H9 (cell line): ENCODE measurements around the gene GPR155. TPM values are rescaled to one million over a fixed set of nuclear protein-coding genes. Genes with fewer than 3 reads are reported as not detected.

Experiments
- DNase-seq: peaks from one replicate; pipeline ENCODE4 v3.0.0-alpha.2; 2017
- H2AFZ ChIP-seq: one replicate; pipeline ENCODE4 v1.6.1; 2013; ENCODE audit warnings: mild to moderate bottlenecking, low read length, control low read depth, moderate library complexity
- H2AK5ac ChIP-seq: 2 replicates; pipeline ENCODE4 v1.6.1; 2013; ENCODE audit warnings: low read length, control low read depth, mixed read lengths; ENCODE audit not compliant: insufficient read length
- H2BK120ac ChIP-seq: one replicate; pipeline ENCODE4 v1.6.1; 2013; ENCODE audit warnings: low read depth, mild to moderate bottlenecking, low read length, control low read depth, inconsistent platforms; ENCODE audit not compliant: poor library complexity, severe bottlenecking
- H2BK12ac ChIP-seq: 2 replicates; pipeline ENCODE4 v1.6.1; 2013; ENCODE audit warnings: low read length, control low read depth, mixed read lengths, low read depth; ENCODE audit not compliant: insufficient read length
- H2BK15ac ChIP-seq: 2 replicates; pipeline ENCODE4 v1.6.1; 2013; ENCODE audit warnings: low read depth, low read length, control low read depth
- H2BK20ac ChIP-seq: one replicate; pipeline ENCODE4 v1.6.1; 2013; ENCODE audit warnings: low read depth, mild to moderate bottlenecking, low read length, control low read depth, inconsistent platforms; ENCODE audit not compliant: poor library complexity, severe bottlenecking
- H2BK5ac ChIP-seq: 2 replicates; pipeline ENCODE4 v1.6.1; 2013; ENCODE audit warnings: low read length, control low read depth, mixed read lengths; ENCODE audit not compliant: insufficient read length
- H3K14ac ChIP-seq: 2 replicates; pipeline ENCODE4 v1.6.1; 2013; ENCODE audit warnings: low read length, control low read depth; ENCODE audit not compliant: insufficient read depth
- H3K18ac ChIP-seq: 2 replicates; pipeline ENCODE4 v1.6.1; 2013; ENCODE audit warnings: low read depth, mild to moderate bottlenecking, mixed read lengths, low read length, control low read depth; ENCODE audit not compliant: insufficient read length
- H3K23ac ChIP-seq: 2 replicates; pipeline ENCODE4 v1.6.1; 2013; ENCODE audit warnings: low read length, control low read depth, mixed read lengths, low read depth; ENCODE audit not compliant: insufficient read length
- H3K23me2 ChIP-seq: 2 replicates; pipeline ENCODE4 v1.6.1; 2013; ENCODE audit warnings: low read depth, mild to moderate bottlenecking, mixed read lengths, low read length, control low read depth; ENCODE audit not compliant: insufficient read length, poor library complexity, severe bottlenecking
- H3K27ac ChIP-seq: 2 replicates; pipeline ENCODE4 v1.5.1; 2013; ENCODE audit warnings: low read length, control low read depth, mixed read lengths, low read depth; ENCODE audit not compliant: insufficient read length
- H3K27me3 ChIP-seq: 2 replicates; pipeline ENCODE4 v1.6.1; 2013; ENCODE audit warnings: low read length, control low read depth, inconsistent platforms; ENCODE audit not compliant: insufficient read depth
- H3K4ac ChIP-seq: 2 replicates; pipeline ENCODE4 v1.6.1; 2013; ENCODE audit warnings: low read depth, mild to moderate bottlenecking, control low read depth, inconsistent platforms, low read length, moderate library complexity
- H3K4me1 ChIP-seq: 2 replicates; pipeline ENCODE4 v1.6.1; 2013; ENCODE audit warnings: low read length, control low read depth, inconsistent platforms; ENCODE audit not compliant: insufficient read depth
- H3K4me2 ChIP-seq: 2 replicates; pipeline ENCODE4 v1.6.1; 2013; ENCODE audit warnings: low read length, control low read depth, mixed read lengths; ENCODE audit not compliant: insufficient read length, insufficient read depth
- H3K56ac ChIP-seq: 2 replicates; pipeline ENCODE4 v1.6.1; 2013; ENCODE audit warnings: low read depth, mild to moderate bottlenecking, mixed read lengths, low read length, control low read depth; ENCODE audit not compliant: insufficient read length
- H3K79me1 ChIP-seq: 2 replicates; pipeline ENCODE4 v1.6.1; 2013; ENCODE audit warnings: low read depth, mild to moderate bottlenecking, moderate library complexity, low read length, control low read depth, inconsistent platforms; ENCODE audit not compliant: insufficient read depth, poor library complexity, severe bottlenecking
- H3K79me2 ChIP-seq: 2 replicates; pipeline ENCODE4 v1.6.1; 2013; ENCODE audit warnings: low read length, control low read depth, inconsistent platforms; ENCODE audit not compliant: insufficient read depth
- H3K9ac ChIP-seq: 2 replicates; pipeline ENCODE4 v1.6.1; 2013; ENCODE audit warnings: low read length, control low read depth, mixed read lengths; ENCODE audit not compliant: insufficient read length; ENCODE audit errors: extremely low read depth
- H3K9me3 ChIP-seq: one replicate; pipeline ENCODE4 v1.6.1; 2013; ENCODE audit warnings: low read depth, low read length, inconsistent platforms; ENCODE audit not compliant: control insufficient read depth
- H3T11ph ChIP-seq: one replicate; pipeline ENCODE4 v1.6.1; 2013; ENCODE audit warnings: mild to moderate bottlenecking, low read length, control low read depth, inconsistent platforms
- H4K20me1 ChIP-seq: one replicate; pipeline ENCODE4 v1.6.1; 2013; ENCODE audit not compliant: control insufficient read depth, insufficient read length, insufficient read depth
- H4K5ac ChIP-seq: 2 replicates; pipeline ENCODE4 v1.6.1; 2013; ENCODE audit warnings: low read depth, mild to moderate bottlenecking, mixed read lengths, low read length, control low read depth; ENCODE audit not compliant: insufficient read length
- H4K8ac ChIP-seq: replicated peaks from 2 replicates; pipeline ENCODE4 v1.6.1; 2013; ENCODE audit warnings: low read length, control low read depth, mixed read lengths, low read depth; ENCODE audit not compliant: insufficient read length
- H4K91ac ChIP-seq: 2 replicates; pipeline ENCODE4 v1.6.1; 2013; ENCODE audit warnings: low read depth, mild to moderate bottlenecking, moderate library complexity, mixed read lengths, low read length, control low read depth; ENCODE audit not compliant: insufficient read length
- H3K27ac Mint-ChIP-seq, 3 experiments: 2 replicates in 2 of 3; 3 replicates in 1 of 3; pipeline ENCODE4 v1.8.0; 2020 to 2021; ENCODE audit warnings: mixed read lengths in 3 of 3, mild to moderate bottlenecking in 1 of 3, moderate library complexity in 1 of 3
- H3K27me3 Mint-ChIP-seq: 2 replicates; pipeline ENCODE4 v1.8.0; 2021; ENCODE audit warnings: low read depth, mild to moderate bottlenecking, moderate library complexity, mixed read lengths
- H3K36me3 Mint-ChIP-seq, 3 experiments: 2 replicates in 2 of 3; 3 replicates in 1 of 3; pipeline ENCODE4 v1.8.0; 2020 to 2021; ENCODE audit warnings: low read depth in 3 of 3, mixed read lengths in 3 of 3; ENCODE audit not compliant: insufficient read depth in 1 of 3
- H3K4me1 Mint-ChIP-seq, 2 experiments: 2 replicates each; pipeline ENCODE4 v1.8.0; 2020; ENCODE audit warnings: mixed read lengths in 2 of 2
- H3K4me3 Mint-ChIP-seq, 2 experiments: 2 replicates in 1 of 2; 3 replicates in 1 of 2; pipeline ENCODE4 v1.8.0; 2020 to 2021; ENCODE audit warnings: mild to moderate bottlenecking in 2 of 2, mixed read lengths in 2 of 2, moderate library complexity in 1 of 2
- H3K9me3 Mint-ChIP-seq, 2 experiments: 2 replicates in 1 of 2; 3 replicates in 1 of 2; pipeline ENCODE4 v1.8.0; 2020; ENCODE audit warnings: mild to moderate bottlenecking in 2 of 2, mixed read lengths in 2 of 2, moderate library complexity in 1 of 2
- WGBS: extraction: QIAGEN DNeasy Blood & Tissue Kit; methylation state at CpG from one replicate; pipeline ENCODE4 v1.1.7; 2013; ENCODE audit warnings: missing lambda C conversion rate, low lambda C conversion rate, mixed read lengths; ENCODE audit not compliant: insufficient read length; ENCODE audit errors: extremely low coverage; 5-methylcytosine and 5-hydroxymethylcytosine counted together
- total RNA-seq: library from RNA; stranded (reverse); gene quantifications from 2 replicates; pipeline ENCODE4 v1.2.1, GENCODE V29; 2021
- TF ChIP-seq, protein P1 (sequence below): fragments of 200-600 bp; sonication (generic); conservative IDR thresholded peaks from 3 replicates; pipeline ENCODE4 v1.8.0; 2021; ENCODE audit warnings: antibody characterized with exemption, mild to moderate bottlenecking

The GPR155 gene
- total RNA-seq, 1 experiment from 2014 or later, result 0.35 TPM

DNA sequence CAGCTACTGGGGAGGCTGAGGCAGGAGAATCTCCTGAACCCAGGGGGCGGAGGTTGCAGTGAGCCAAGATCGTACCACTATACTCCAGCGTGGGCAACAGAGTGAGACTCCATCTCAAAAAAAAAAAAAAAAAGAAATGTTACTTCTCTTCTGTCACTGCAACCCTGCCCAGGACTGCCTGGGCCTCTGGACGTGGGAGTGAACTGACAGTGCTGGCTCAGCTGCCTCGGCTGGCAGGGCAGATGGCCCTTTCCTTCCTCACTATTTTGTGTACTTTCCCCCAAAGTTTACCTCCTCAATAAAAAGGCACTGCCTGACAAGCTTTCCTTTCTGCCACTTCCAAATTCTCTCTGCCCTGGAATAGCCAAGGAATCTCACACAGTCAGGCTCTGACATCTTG is 12.5 kb upstream of the GPR155 start:
- no peak overlapping the region for H2BK20ac ChIP-seq
- no peak overlapping the region for H3K4ac ChIP-seq
- H3K27me3 Mint-ChIP-seq, result peaks cover 14% of the 10 kb centered on the region
- peaks cover 10% of the 10 kb centered on the region in 2 experiments for H3K4me1 Mint-ChIP-seq
- no peaks in the 10 kb centered on the region for H4K20me1 ChIP-seq
- no peak overlapping the region for H3K56ac ChIP-seq
- H2AFZ ChIP-seq, result no peak overlapping the region
- no peak overlapping the region for H2BK15ac ChIP-seq
- H3T11ph ChIP-seq, result no peak overlapping the region
- no peaks in the 10 kb centered on the region for H3K23me2 ChIP-seq
- no peaks in the 10 kb centered on the region for H3K79me1 ChIP-seq
- H3K9me3 ChIP-seq, result no peaks in the 10 kb centered on the region
- H2BK12ac ChIP-seq, result no peak overlapping the region
- no peak overlapping the region for H3K9ac ChIP-seq
- TF ChIP-seq, protein P1, sequence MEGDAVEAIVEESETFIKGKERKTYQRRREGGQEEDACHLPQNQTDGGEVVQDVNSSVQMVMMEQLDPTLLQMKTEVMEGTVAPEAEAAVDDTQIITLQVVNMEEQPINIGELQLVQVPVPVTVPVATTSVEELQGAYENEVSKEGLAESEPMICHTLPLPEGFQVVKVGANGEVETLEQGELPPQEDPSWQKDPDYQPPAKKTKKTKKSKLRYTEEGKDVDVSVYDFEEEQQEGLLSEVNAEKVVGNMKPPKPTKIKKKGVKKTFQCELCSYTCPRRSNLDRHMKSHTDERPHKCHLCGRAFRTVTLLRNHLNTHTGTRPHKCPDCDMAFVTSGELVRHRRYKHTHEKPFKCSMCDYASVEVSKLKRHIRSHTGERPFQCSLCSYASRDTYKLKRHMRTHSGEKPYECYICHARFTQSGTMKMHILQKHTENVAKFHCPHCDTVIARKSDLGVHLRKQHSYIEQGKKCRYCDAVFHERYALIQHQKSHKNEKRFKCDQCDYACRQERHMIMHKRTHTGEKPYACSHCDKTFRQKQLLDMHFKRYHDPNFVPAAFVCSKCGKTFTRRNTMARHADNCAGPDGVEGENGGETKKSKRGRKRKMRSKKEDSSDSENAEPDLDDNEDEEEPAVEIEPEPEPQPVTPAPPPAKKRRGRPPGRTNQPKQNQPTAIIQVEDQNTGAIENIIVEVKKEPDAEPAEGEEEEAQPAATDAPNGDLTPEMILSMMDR, result no peak
- H3K27me3 ChIP-seq, result no peaks in the 10 kb centered on the region
- no peak overlapping the region for H3K4me2 ChIP-seq
- no peak overlapping the region for H2BK5ac ChIP-seq
- no peak overlapping the region for H3K23ac ChIP-seq
- no peak overlapping the region for H3K27ac Mint-ChIP-seq
- H3K27ac ChIP-seq, result no peak overlapping the region
- no peak overlapping the region for H3K18ac ChIP-seq
- H4K5ac ChIP-seq, result no peak overlapping the region
- no peaks in the 10 kb centered on the region for H3K79me2 ChIP-seq
- no peak overlapping the region for H3K14ac ChIP-seq
- no peaks in the 10 kb centered on the region for H3K9me3 Mint-ChIP-seq
- no peak overlapping the region for H2BK120ac ChIP-seq
- H4K91ac ChIP-seq, result no peak overlapping the region
- H3K4me3 Mint-ChIP-seq, result no peak overlapping the region
- no peaks in the 10 kb centered on the region; the same call in 1 of the 2 replicates for H3K4me1 ChIP-seq
- H4K8ac ChIP-seq, result no peak overlapping the region
- no peak for DNase-seq
- H2AK5ac ChIP-seq, result no peak overlapping the region
- H3K36me3 Mint-ChIP-seq, result no peaks in the 10 kb centered on the region
- WGBS, result no CpG with 5 or more reads among the region's 5 CpGs
